MG63 (cell line): ENCODE measurements around the gene ADCY10. TPM values are rescaled to one million over a fixed set of nuclear protein-coding genes. Genes with fewer than 3 reads are reported as not detected.
"Not testable (repeated sequence)": the region's sequence is repeated elsewhere in the genome, so short reads cannot be mapped to it uniquely, and the experiment has no call there.

ENCODE experiments used
- DNase-seq: peaks from one replicate; pipeline ENCODE4 v3.0.0-alpha.2; 2020
- H3K27me3 ChIP-seq: fragments of 250-450 bp; sonication (Bioruptor Pico); 2 replicates; pipeline ENCODE4 v1.5.1; 2020; ENCODE audit warnings: mild to moderate bottlenecking, moderate library complexity
- H3K36me3 ChIP-seq: fragments of 250-450 bp; sonication (Bioruptor Pico); 2 replicates; pipeline ENCODE4 v1.5.1; 2020; ENCODE audit warnings: mild to moderate bottlenecking, moderate library complexity
- H3K4me3 ChIP-seq: fragments of 250-450 bp; sonication (Bioruptor Pico); 2 replicates; pipeline ENCODE4 v1.5.1; 2020; ENCODE audit warnings: mild to moderate bottlenecking, moderate library complexity
- H3K9me3 ChIP-seq: fragments of 250-450 bp; sonication (Bioruptor Pico); 2 replicates; pipeline ENCODE4 v1.5.1; 2020; ENCODE audit warnings: mild to moderate bottlenecking, moderate library complexity
- total RNA-seq: library from RNA; depleted of rRNA; stranded (reverse); fragments of >200 nt; shearing (Covaris generic); gene quantifications from 2 replicates; pipeline ENCODE4 v1.2.3, GENCODE V29; 2014; ENCODE audit warnings: low replicate concordance

The ADCY10 gene
- total RNA-seq, 1 experiment from 2014 or later = 0.13 TPM

DNA sequence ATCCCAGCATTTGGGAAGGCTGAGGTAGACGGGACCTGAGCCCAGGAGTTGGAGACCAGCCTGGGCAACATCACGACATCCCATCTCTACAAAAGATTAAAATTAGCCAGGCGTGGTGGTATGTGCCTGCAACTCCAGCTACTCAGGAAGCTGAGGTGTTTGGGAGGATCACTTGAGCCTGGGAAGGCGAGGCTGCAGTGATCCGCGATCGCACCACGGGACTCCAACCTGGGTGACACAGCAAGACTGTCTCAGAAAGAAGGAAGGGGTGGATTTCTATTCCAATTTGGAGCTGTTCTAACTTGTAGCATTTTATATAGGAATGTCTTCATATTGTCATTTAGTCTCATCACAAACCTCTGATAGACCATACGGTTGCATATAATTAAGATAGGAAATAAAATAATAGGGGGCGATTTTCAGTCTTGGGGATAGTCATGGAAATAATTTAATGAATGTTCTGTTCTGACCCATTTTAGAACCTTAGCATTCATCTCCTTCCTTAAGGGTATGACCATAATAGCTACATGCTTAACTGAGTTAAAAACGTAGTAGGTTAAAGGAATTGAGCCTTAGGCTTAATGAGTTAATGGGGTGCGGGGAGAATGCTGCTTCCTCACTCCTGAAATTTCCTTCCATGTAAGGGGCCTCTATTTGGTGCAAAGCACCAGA, 93.1 kb downstream of the ADCY10 start:
- peak; percentile 22 for DNase-seq
- no peaks in the 10 kb centered on the region for H3K27me3 ChIP-seq
- peaks cover 2% of the 10 kb centered on the region; the same call in 1 of the 2 replicates for H3K9me3 ChIP-seq
- H3K4me3 ChIP-seq = no peak overlapping the region; the same call in 1 of the 2 replicates
- H3K36me3 ChIP-seq = no peaks in the 10 kb centered on the region

DNA sequence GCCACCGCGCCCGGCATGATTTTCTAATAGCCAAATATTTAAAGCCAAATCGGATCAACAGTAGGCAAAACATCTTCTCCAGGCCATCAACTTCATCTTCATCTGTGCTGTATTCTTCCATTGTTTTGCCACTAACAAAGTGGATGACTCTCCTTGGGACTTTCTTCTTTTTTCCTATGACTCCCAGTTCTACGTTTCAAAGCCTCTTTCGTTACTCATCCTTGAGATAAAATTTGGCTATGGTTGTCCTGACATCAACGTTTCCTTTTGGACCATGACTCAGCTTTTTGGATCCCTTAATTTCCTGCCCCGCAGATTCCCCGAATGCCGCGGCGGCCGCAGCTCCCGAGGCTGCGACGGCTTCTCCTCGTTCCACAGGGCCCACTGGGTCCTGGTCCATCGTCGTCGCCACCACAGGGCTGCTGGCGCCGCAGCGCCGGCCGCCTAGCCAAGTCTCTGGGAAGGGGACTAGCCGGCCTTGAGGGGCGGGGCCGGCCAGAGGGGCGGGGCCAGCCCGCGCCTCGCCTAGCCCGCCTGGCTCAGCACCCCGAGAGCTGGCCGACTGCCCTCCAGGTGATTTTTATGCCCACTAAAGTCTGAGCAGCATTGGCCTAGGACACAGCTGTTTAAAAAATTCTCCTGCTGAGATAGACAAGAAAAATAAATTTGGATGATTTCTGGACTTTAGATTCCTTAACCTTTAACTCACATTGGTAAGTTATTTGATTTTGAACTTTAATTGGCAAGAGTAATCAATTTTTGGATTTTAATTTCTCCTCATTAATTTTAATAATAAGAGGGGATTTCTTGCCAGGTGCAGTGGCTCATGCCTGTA, 93.9 kb downstream of the ADCY10 start:
- H3K27me3 ChIP-seq = no peaks in the 10 kb centered on the region
- no peaks in the 10 kb centered on the region for H3K36me3 ChIP-seq
- H3K9me3 ChIP-seq = peaks cover 5% of the 10 kb centered on the region; the same call in 1 of the 2 replicates
- peak overlapping the region; percentile 20 for H3K4me3 ChIP-seq
- peak; percentile 98 for DNase-seq

DNA sequence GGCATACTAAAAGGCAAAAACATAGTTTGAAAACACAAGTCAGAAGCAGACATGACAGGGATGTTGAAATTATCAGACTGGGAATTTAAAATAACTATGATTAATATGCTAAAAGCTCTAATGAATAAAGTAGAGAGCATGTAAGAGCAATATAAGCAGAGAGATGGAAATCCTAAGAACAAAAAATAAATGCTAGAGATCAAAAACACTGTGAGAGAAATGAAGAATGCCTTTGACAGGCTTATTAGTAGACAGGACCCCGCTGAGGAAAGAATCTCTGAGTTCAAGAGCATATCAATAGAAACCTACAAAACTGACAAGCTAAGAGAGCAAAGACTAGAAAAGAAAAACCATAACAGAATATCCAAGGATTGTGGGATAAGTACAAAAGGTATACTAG, 98.3 kb downstream of the ADCY10 start:
- no peak for DNase-seq
- no peaks in the 10 kb centered on the region for H3K36me3 ChIP-seq

DNA sequence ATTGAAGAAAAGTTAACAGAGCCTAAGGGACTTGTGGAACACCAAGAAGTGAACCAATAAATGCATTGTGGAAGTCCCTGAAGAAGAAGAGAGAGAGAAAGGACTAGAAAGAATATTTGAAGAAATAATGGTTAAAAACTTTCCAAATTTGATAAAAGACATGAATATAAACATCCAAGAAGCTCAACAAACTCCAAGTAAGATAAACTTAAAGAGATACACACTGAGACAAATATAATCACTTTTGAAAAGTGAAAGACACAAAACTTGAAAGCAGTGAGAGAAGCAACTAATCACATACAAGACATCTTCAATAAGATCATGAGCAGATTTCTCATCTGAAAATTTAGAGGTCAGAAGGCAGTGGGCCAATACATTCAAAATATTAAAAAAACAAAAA, 101.0 kb downstream of the ADCY10 start:
- no peak overlapping the region for H3K4me3 ChIP-seq
- no peaks in the 10 kb centered on the region for H3K36me3 ChIP-seq
- H3K9me3 ChIP-seq = peaks cover 15% of the 10 kb centered on the region
- DNase-seq = no peak
- no peaks in the 10 kb centered on the region for H3K27me3 ChIP-seq

More for the DNA sequence above, 98.3 kb downstream of the ADCY10 start:
- Histone ChIP-seq H3K4me3 (no peak overlapping the region), H3K9me3 (peaks cover 15% of the 10 kb centered on the region), H3K27me3 (no peaks in the 10 kb centered on the region)

DNA sequence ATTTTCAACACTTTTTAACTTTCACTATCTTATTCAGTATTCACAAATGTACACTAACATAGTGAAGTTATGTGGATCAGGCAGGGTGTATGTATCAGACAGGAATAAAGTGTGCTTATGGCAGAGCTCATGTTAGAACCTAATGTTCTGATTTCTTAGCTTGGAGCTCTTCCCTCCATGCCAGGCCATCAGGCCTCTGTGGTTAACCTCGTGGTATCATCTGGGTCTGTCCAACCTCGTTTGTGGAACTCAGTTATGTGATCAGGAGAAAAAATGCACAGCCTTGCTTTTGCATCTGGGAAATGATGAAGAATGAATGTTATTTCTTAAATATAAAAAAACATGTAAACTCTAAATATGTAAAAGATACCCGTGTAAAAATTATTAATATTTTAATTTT, 105.2 kb downstream of the ADCY10 start:
- Histone ChIP-seq H3K27me3 (no peaks in the 10 kb centered on the region), H3K9me3 (peaks cover 10% of the 10 kb centered on the region), H3K4me3 (no peak overlapping the region), H3K36me3 (no peaks in the 10 kb centered on the region)
- DNase-seq = no peak

DNA sequence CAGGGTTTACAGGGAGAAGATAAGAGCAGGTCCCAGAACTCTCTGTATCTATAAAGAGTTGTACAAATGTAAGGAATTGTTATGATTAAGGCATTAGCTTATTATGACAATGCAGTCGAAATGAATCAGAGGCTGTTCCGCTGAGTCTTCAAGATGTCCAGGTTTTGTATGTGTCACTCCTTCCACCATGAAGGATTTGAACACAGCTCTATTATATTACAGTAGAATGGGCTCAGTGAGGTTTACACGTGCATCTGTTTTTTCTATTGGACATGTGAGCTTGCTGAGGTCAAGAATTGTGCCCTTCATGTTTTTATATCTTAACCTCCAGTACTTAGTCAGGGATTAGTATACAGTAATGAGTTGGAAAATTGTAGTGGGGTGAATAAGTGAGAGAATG, 105.8 kb downstream of the ADCY10 start:
- H3K27me3 ChIP-seq = no peaks in the 10 kb centered on the region
- no peak for DNase-seq
- H3K36me3 ChIP-seq = no peaks in the 10 kb centered on the region
- H3K4me3 ChIP-seq = no peak overlapping the region
- peaks cover 7% of the 10 kb centered on the region for H3K9me3 ChIP-seq

DNA sequence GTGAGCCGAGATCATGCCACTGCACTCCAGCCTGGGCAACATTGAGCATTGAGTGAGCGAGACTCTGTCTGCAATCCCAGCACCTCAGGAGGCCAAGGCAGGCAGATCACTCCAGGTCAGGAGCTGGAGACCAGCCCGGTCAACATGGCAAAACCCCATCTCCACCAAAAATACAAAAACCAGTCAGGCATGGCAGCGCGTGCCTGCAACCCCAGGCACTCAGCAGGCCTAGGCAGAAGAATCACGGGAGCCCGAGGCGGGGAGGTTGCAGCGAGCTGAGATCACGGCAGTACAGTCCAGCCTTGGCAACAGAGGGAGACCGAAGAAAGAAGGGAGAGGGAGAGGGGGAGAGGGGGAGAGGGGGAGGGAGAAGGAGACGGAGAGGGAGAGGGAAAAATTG, 107.3 kb downstream of the ADCY10 start:
- not testable (repeated sequence) for H3K27me3 ChIP-seq, H3K9me3 ChIP-seq, H3K36me3 ChIP-seq, DNase-seq, H3K4me3 ChIP-seq

DNA sequence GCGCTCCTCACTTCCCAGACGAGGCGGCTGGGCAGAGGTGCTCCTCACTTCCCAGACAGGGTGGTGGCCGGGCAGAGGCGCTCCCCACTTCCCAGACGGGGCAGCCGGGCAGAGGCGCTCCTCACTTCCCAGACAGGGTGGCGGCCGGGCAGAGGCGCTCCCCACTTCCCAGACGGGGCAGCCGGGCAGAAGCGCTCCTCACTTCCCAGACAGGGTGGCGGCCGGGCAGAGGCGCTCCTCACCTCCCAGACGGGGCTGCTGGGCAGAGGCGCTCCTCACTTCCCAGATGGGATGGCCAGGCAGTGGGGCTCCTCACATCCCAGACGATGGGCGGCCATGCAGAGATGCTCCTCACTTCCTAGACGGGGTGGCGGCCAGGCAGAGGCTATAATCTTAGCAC, 107.7 kb downstream of the ADCY10 start:
- not testable (repeated sequence) for H3K4me3 ChIP-seq, H3K36me3 ChIP-seq, DNase-seq, H3K9me3 ChIP-seq, H3K27me3 ChIP-seq

DNA sequence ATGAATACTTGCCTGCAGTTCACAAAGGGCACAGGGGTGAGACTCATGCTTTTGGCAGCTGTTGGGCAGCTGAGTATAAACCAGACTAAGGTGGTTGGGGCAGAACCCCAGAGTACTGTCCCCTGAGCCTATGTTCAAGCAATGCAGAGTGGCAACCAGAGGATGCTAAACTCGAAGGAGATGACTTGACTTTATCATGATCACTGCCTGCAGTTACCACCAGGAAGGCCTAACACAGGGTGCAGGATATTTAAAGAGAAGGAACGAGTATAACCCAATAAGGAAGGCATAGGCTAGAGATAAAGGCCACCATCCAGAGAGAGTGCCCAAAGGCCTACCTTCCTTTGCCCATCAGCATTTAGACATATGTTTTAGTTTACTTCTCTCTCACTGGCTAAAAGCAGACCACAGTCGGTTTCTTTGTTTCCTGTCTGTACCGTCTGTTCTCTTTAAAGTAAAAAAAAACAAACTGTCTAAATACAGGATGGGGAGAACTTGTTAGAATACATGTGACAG, 108.8 kb downstream of the ADCY10 start:
- H3K4me3 ChIP-seq = no peak overlapping the region
- H3K36me3 ChIP-seq = no peaks in the 10 kb centered on the region
- no peaks in the 10 kb centered on the region for H3K27me3 ChIP-seq
- no peaks in the 10 kb centered on the region for H3K9me3 ChIP-seq
- no peak for DNase-seq

DNA sequence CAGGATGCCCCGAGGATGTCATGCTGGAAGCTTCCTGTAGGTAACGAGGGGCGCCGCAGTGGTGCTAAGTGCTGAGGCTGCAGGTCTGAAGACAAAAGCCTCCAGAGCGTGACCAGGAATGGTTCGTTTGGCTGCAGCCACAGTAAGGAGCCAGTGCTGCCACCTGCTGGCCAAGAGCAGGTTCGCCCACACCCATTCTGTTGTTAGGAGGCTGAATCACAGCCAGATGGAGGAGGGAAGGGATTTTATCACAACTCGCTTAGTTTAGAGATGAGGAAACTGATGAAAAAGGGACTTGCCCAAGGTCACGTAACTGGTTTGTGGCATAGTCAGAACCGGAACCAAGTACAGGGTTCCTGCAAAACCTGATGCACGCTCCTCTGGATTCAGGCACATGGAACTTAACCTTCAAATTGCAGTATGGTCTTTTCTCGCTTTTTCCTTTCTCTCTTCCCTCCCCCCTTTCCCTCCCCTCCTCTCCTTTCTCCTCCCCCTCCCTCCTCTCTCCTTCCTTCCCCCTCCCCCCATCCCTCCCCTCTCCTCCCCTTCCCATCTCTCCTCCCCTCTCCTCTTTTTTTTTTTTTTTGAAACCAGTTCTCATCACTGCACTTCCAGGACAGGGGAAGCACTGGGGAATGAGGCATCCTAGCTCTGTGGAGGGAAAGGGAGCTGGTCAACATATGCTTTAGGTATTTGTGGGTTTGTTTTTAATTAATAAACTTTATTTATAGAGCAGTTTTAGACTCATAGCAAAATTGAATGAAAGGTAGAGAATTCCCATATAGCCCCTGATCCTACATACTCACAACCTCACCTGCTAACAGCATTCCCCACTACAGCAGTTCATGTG, 110.4 kb downstream of the ADCY10 start:
- DNase-seq = peak; percentile 91
- H3K27me3 ChIP-seq = no peaks in the 10 kb centered on the region
- no peaks in the 10 kb centered on the region for H3K36me3 ChIP-seq
- no peak overlapping the region for H3K4me3 ChIP-seq
- H3K9me3 ChIP-seq = no peaks in the 10 kb centered on the region

DNA sequence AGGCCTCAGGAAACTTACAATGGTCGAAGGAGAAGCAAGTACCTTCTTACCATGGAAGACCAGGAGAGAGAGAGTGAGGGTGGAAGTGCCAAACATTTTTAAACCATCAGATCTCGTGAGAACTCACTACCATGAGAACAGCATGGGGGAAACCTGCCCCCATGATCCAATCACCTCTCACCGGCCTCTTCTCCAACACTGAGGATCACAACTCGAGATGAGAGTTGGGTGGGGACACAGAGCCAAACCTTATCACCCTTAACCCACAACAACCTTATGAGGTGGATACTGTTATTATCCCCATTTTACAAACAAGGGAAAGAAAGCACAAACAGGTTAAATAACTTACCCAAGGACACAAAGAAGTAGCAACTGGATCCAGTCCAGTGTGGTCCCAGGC, 111.7 kb downstream of the ADCY10 start:
- no peak for DNase-seq
- no peak overlapping the region for H3K4me3 ChIP-seq
- H3K36me3 ChIP-seq = no peaks in the 10 kb centered on the region
- H3K9me3 ChIP-seq = no peaks in the 10 kb centered on the region
- H3K27me3 ChIP-seq = no peaks in the 10 kb centered on the region

DNA sequence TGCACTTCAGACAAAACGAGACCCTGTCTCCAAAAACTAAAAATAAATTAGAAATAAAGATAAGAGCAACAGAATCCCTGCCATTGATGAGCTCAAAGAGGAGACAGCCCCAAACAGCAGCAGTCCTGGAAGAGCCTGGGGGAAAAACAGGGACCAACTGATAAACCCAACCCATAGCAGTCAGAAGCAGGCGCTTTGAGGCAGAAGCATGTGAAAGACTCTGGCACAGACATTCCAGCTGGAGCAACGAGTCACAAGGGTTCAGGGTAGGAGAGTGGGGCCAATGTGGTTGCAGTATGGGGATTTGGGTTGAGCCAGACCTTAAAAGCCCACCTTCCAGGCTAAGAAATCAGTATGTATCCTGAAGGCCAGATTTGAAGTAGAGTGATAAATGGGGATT, 113.7 kb downstream of the ADCY10 start:
- DNase-seq = no peak

DNA sequence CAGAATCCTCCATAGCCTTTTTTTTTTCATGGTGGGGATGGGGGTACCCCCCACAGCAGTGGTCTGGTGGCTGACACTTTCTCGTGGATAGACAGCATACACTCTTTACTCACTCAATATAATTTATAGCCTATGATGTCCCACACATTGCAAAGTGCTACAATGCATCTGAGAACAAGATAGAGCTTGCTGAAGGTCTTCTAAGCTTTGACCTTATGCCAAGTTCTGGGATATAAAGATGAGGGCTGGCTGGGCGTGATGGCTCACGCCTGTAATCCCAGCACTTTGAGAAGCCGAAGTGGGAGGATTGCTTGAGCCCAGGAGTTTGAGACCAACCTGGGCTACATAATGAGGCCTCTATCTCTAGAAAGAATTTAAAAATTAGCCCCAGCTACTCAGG, 114.2 kb downstream of the ADCY10 start:
- DNase-seq = no peak
- no peak overlapping the region for H3K4me3 ChIP-seq

More for the DNA sequence above, 113.7 kb downstream of the ADCY10 start:
- Histone ChIP-seq H3K36me3 (no peaks in the 10 kb centered on the region; the same call in 1 of the 2 replicates), H3K9me3 (no peaks in the 10 kb centered on the region), H3K27me3 (no peaks in the 10 kb centered on the region), H3K4me3 (no peak overlapping the region)

DNA sequence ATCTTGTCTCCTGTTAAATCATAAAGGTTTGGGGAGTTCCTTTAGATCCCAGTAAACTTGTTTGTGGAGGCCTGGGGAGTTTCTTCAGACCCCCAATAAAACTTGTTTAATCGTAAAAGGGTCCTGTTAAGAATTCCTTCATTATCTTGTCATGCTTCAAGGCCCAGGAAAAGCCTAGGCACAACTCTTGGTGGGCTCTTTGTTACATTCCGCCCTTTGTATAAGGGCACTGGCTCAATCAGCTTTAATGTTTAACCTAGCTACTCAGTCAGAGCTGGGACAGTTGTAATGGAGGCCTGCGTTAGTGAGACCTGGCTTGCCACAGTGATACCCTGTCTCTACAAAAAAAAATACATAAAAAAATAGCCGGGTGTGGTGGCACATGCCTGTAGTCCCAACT, 115.0 kb downstream of the ADCY10 start:
- Histone ChIP-seq H3K27me3 (no peaks in the 10 kb centered on the region), H3K9me3 (no peaks in the 10 kb centered on the region), H3K36me3 (peaks cover 7% of the 10 kb centered on the region), H3K4me3 (no peak overlapping the region)
- DNase-seq = no peak

More for the DNA sequence above, 114.2 kb downstream of the ADCY10 start:
- Histone ChIP-seq H3K27me3 (no peaks in the 10 kb centered on the region), H3K9me3 (no peaks in the 10 kb centered on the region), H3K36me3 (no peaks in the 10 kb centered on the region; the same call in 1 of the 2 replicates)

DNA sequence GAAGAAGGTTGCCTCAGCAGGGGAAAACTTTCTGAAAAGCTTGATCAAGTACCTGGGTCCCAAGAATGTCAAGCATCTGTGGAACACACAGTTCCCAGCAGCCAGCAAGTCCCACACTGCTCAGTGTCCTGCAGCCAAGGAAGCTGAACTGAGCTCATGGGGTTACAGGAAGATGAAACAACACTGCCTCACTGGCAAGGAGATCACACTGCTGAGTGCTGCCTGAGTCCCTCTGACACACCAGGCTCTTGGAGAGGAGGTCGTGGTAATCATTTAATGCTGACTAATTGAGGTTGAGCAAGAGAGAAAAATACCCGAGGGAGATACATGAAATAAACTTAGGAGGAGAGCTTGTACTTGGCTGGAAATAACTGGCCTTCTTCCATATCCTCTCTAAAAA, 116.9 kb downstream of the ADCY10 start:
- no peak overlapping the region for H3K4me3 ChIP-seq
- H3K27me3 ChIP-seq = no peaks in the 10 kb centered on the region
- H3K36me3 ChIP-seq = peaks cover 9% of the 10 kb centered on the region
- H3K9me3 ChIP-seq = no peaks in the 10 kb centered on the region
- DNase-seq = peak; percentile 94

DNA sequence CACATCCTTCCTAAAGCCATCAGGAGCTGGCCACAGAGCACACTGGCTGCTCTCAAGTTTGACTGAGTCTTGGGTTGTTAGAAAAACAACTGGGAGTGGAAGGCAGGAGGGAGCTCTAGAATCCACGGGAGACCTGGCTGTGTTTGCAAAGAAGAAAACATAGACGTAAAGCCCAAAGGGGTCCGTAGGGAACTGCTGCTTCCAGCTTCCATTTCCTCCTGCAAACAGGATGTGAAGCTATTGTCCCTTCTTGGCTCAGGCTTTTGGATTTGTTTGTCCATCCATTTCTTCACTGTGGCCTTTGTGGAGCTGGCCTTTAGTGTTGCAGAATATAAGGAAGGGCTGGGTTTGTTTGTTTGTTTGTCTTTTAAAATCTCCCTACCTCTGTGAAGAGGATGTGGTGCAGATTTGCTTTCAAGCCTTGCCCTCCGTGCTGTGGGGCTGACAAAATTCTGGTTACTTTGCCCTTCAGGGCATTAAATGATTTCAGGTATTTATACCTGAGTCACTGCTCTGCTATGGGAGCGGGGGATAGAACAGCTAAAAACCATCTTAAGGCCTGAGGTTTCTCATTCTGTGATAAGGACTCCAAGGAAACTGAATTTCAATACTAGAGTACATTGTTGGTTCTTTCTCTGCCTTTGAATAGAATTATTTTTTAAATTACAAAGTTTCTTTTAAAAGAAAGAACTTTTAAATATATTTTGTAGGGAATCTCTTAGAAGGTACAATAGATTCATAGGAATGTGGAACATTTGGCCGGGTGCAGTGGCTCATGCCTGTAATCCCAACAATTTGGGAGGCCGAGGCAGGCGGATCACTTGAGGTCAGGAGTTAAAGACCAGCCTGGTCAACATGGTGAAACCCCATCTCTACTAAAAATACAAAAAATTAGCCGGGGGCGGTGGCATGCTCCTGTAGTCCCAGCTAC, 117.9 kb downstream of the ADCY10 start:
- Histone ChIP-seq H3K27me3 (no peaks in the 10 kb centered on the region), H3K36me3 (peaks cover 14% of the 10 kb centered on the region), H3K9me3 (no peaks in the 10 kb centered on the region), H3K4me3 (no peak overlapping the region)
- no peak for DNase-seq
